Sigmoid colon (tissue), 3 donors: ENCODE measurements around the gene SMIM35.

ENCODE experiments used
- POLR2A ChIP-seq, 2 donors: fragments of 450-650 bp; IDR thresholded peaks; one replicate each; pipeline ENCODE4 v1.6.1; 2016; ENCODE audit warnings: antibody characterized with exemption in 2 of 2, mild to moderate bottlenecking in 2 of 2, moderate library complexity in 2 of 2
- TF ChIP-seq, protein P1 (sequence below), 4 experiments: fragments of 450-650 bp in 3 of 4; fragments of 200-600 bp in 1 of 4; IDR thresholded peaks; one replicate each; pipeline ENCODE4 v1.5.1; 2016 to 2019; ENCODE audit warnings: antibody characterized with exemption in 4 of 4, mild to moderate bottlenecking in 3 of 4, moderate library complexity in 2 of 4

DNA sequence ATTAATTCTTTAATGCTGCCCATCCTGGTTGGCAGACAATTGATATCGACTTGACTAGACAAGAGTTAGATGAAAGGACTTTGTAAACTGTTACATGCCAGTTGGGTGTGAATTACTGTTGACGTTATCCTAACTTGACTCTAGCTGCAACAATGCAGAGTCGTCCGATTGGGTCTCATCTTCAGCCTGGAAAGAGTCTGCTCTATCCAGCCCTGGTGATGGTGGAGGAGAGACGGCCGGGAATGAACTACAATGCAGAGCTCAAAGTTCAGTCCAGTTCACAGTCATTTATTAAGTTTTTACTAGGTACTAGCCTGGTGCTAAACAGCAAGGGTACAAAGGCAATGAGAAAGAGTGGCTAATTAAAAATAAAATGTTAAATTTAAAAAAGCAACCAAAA is 4.9 kb upstream of the SMIM35 start:
- TF ChIP-seq, protein P1, sequence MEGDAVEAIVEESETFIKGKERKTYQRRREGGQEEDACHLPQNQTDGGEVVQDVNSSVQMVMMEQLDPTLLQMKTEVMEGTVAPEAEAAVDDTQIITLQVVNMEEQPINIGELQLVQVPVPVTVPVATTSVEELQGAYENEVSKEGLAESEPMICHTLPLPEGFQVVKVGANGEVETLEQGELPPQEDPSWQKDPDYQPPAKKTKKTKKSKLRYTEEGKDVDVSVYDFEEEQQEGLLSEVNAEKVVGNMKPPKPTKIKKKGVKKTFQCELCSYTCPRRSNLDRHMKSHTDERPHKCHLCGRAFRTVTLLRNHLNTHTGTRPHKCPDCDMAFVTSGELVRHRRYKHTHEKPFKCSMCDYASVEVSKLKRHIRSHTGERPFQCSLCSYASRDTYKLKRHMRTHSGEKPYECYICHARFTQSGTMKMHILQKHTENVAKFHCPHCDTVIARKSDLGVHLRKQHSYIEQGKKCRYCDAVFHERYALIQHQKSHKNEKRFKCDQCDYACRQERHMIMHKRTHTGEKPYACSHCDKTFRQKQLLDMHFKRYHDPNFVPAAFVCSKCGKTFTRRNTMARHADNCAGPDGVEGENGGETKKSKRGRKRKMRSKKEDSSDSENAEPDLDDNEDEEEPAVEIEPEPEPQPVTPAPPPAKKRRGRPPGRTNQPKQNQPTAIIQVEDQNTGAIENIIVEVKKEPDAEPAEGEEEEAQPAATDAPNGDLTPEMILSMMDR (IDR thresholded peaks at IDR 0.05) = no peak
- no peak for TF ChIP-seq POLR2A (IDR thresholded peaks at IDR 0.05)
